ENCODE results near the gene HHLA2.
"Not testable (repeated sequence)": the region's sequence is repeated elsewhere in the genome, so short reads cannot be mapped to it uniquely, and the experiment has no call there.

- TF ChIP-seq POLR2AphosphoS5, CTCF, EP300 (IDR thresholded peaks at IDR 0.05): not testable (repeated sequence)
Measured at GRCh38 chr3:108378952-108379342, 82.6 kb downstream of the HHLA2 start.

Measured in sigmoid colon (tissue), 4 donors.